NCI-H460 (cell line): ENCODE measurements around the gene CPT1C. TPM values are rescaled to one million over a fixed set of nuclear protein-coding genes. Genes with fewer than 3 reads are reported as not detected.
A peak's percentile ranks its signal among the peaks of the same experiment; 100 is the strongest.

Source experiments
- DNase-seq: peaks from one replicate; pipeline ENCODE4 v3.0.0-alpha.2; 2016; ENCODE audit warnings: low read depth; ENCODE audit errors: extremely low read depth
- polyA plus RNA-seq: library from polyadenylated mRNA; depleted of rRNA; stranded (reverse); fragments of >200 nt; gene quantifications from 2 replicates; pipeline ENCODE4 v1.2.3, GENCODE V29; 2014; cell fraction: nucleus; rRNA removed
- total RNA-seq: library from RNA; depleted of rRNA; stranded (reverse); fragments of >200 nt; shearing (Covaris generic); gene quantifications from 2 replicates; pipeline ENCODE4 v1.2.3, GENCODE V29; 2014; rRNA removed

CPT1C gene
- 1.7 and 2.2 TPM in 2 replicates for total RNA-seq
- polyA plus RNA-seq = 0.63 TPM in 1 of 2 replicates, not detected in the other

- no peak for DNase-seq
Measured at GRCh38 chr19:49690656-49691242, at the start of gene CPT1C. Gene CPT1C (plus strand): TSS chr19:49691116. CDS start chr19:49692253, 1,137 bp downstream.

GRCh38 chr19:49641688-49642491, 49.0 kb upstream of the CPT1C start, which contains the start of gene SCAF1:
Gene SCAF1 (plus strand): TSS chr19:49642209. CDS start chr19:49645027, 2,818 bp downstream.
- DNase-seq = peak; percentile 97

DNA sequence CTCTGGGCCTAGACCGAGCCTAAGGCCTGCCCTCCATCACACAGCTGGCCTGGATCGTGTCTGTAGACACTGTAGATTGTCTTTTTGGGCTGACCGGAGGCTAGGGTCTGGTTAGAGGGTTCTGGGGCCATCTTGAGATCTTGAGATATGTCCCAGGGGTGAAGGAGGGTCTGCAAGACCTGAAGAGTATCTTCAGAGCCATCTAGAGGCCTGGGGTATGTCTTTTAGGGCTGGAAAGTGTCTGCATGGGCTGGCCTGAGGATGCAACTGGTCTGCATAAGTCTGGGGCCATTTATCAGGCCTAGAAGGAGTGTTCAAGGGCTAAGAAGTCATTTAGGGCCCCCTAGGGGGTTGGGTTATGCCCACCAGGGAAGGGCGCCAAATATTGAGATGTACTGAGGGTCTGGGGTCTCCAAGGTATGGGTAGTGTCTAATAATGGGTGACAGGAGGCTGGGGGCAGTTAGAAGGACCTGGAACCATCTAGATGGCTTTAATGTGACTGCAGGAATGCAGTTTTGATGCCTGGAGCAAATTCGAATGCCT, 48.4 kb upstream of the CPT1C start:
- DNase-seq = no peak

GRCh38 chr19:49643466-49643865, 47.5 kb upstream of the CPT1C start:
- no peak for DNase-seq

DNA sequence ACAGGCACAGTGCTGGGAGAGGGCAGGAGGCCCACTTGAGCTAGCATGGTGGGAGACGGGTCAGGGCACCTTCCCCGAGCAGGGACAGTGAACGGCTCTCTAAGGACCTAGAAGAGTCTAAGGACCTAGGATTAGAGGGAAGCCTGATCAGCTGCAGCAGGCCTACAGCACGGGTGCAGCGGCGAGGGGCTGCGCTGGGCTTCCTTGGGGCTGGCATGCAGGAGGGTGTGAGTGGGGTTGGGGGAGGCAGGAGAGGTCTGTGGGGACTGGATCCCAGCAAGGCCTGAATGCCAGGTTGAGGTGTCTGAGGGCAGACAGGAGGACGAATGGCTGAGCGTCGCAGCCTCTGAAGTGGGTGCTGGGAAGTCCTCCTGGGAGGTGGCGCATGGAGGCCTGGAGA, 45.3 kb upstream of the CPT1C start:
- no peak for DNase-seq

DNA sequence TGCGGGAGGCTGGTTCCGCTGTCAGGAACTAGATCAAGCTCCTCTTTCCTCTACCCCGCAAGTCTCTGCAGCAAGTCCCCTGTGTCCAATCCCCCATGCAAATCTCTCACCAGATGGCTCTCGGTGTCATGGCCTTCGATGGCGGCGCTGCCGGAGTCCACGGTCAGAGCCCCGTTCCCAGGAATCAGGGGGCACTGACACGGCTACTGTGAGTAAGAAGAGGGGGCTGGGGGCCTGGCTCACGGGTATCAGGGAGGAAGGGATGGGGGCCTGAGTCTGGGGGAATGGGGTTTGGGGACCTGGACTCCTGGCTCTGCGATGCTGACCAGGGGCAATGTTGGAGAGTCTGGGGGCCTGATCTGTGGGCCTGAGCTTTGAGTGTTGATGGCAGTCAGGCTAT, 44.9 kb upstream of the CPT1C start:
- no peak for DNase-seq

GRCh38 chr19:49646586-49646985, 44.3 kb upstream of the CPT1C start:
- no peak for DNase-seq

- DNase-seq = no peak
Measured at GRCh38 chr19:49651029-49651819, 39.7 kb upstream of the CPT1C start.

GRCh38 chr19:49651820-49652550, 38.9 kb upstream of the CPT1C start:
- no peak for DNase-seq

GRCh38 chr19:49652551-49653465, 38.1 kb upstream of the CPT1C start:
- no peak for DNase-seq

DNA sequence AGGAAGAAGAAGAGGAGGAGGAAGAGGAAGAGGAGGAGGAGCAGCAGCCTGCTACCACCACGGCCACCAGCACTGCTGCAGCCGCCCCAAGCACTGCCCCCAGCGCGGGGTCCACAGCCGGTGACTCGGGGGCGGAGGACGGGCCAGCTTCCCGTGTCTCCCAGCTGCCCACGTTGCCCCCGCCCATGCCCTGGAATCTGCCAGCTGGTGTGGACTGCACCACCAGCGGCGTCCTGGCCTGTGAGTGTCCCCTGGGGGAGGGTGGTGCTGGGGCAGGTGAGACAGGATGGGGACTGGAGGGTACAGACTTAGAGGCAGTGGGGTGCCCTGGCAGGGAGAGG, 37.5 kb upstream of the CPT1C start:
- DNase-seq = no peak

DNA sequence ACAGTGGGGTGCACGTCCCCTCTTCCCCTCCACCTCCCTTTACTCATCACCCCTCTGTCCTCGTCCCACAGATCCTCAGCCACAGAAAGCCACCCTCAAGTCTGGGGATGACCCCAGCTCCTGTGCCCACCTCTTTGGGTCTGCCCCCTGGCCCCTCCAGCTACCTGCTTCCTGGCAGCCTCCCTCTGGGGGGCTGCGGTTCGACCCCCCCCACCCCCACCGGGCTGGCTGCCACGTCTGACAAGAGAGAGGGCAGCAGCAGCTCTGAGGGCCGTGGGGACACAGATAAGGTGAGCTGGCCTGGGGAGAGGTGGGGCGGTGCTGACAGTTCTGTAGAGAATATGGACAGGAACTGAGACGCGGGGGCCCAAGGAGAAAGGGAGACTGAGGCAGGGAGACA, 36.3 kb upstream of the CPT1C start:
- no peak for DNase-seq

GRCh38 chr19:49655570-49656455, 35.1 kb upstream of the CPT1C start:
- DNase-seq = no peak

DNA sequence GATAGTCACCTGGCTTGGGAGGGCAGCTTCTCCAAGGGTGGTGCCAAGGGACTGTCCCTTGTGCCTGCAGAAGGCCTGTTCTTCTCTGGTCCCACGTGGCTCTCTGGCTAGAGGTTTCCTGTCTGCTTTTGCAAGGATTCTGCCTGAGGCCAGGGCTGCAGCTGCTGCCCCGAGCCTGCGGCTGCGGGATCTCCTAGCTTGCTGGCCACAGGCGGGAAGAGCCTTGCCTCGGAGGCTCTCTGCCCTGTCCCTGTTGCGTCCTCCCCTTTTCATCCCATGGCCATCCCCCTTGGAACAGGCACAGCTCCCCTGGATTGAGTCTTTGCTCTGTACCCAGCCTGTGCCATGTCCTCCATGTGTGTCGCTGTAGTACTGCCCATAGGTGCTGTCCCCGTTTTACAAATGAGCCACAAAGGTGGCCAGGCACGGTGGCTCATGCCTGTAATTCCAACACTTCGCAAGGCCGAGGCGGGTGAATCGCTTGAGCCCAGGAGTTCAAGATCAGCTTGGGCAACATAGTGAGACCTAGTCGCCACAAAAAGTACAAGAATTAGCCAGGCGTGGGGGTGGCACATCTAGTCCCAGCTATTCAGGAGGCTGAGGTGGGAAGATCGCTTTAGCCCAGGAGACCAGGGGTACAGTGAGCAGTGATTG, 34.3 kb upstream of the CPT1C start:
- no peak for DNase-seq

DNA sequence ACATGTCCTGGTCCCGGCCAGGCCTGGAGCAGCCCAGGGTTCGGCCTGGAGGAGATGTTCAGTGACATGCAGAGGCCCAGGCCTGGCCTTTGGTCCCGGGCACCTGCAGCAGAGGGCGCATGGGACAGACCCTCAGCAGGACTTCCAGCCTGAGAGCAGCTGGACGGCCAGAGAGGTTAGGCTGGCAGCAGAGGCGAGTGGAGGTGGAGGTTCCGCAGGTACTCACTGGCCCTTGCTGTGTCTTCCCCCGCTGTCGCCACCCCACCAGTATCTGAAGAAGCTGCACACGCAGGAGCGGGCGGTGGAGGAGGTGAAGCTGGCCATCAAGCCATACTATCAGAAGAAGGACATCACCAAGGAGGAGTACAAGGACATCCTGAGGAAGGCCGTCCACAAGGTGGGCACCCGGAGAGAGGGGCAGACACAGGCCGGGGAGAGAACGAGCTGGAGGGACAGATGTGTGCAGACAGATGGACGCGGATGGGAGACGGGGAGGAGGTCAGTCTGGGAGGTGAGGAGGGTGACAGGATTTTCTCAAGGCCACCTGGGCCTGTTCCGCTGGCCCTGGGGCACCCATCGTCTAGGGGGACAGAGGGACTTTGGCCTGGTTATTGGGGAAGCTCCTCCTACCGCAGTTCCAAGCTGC, 33.3 kb upstream of the CPT1C start:
- no peak for DNase-seq

- no peak for DNase-seq
Measured at GRCh38 chr19:49658139-49658517, 32.8 kb upstream of the CPT1C start.
